Aorta (tissue), 5 donors: ENCODE measurements around the gene PERP. TPM values are rescaled to one million over a fixed set of nuclear protein-coding genes. Genes with fewer than 3 reads are reported as not detected.

Experiments
- ATAC-seq: fragments of 200-7000 bp; cut with Tn5 transposase; one replicate; pipeline ENCODE4 v1.9.1; 2022; ENCODE audit warnings: moderate library complexity; ENCODE audit not compliant: low FRiP score
- DNase-seq, 2 donors: peaks; one replicate each; pipeline ENCODE4 v3.0.0-alpha.2; 2020
- H3K27ac ChIP-seq, 2 donors: one replicate each; pipeline ENCODE4 v1.5.1; 2013; ENCODE audit warnings: low read length in 2 of 2, mild to moderate bottlenecking in 2 of 2, moderate library complexity in 2 of 2, control low read depth in 1 of 2, inconsistent platforms in 1 of 2, low read depth in 1 of 2
- H3K27me3 ChIP-seq, 2 donors: one replicate each; pipeline ENCODE4 v1.6.1; 2013; ENCODE audit warnings: control low read depth in 1 of 2, low read length in 1 of 2, mild to moderate bottlenecking in 1 of 2, moderate library complexity in 1 of 2; ENCODE audit not compliant: insufficient read depth in 2 of 2, control insufficient read depth in 1 of 2
- H3K36me3 ChIP-seq, 2 donors: one replicate each; pipeline ENCODE4 v1.6.1; 2013; ENCODE audit warnings: control low read depth in 1 of 2, low read length in 1 of 2, mild to moderate bottlenecking in 1 of 2; ENCODE audit not compliant: insufficient read depth in 2 of 2, control insufficient read depth in 1 of 2
- H3K4me1 ChIP-seq, 2 donors: one replicate each; pipeline ENCODE4 v1.6.1; 2013; ENCODE audit warnings: low read length in 2 of 2, control low read depth in 1 of 2, mild to moderate bottlenecking in 1 of 2, moderate library complexity in 1 of 2; ENCODE audit not compliant: insufficient read depth in 2 of 2, control insufficient read depth in 1 of 2
- H3K4me3 ChIP-seq, 2 donors: one replicate each; pipeline ENCODE4 v1.5.1; 2013; ENCODE audit warnings: low read length in 2 of 2, control low read depth in 1 of 2, mild to moderate bottlenecking in 1 of 2
- H3K9me3 ChIP-seq: one replicate; pipeline ENCODE4 v1.6.1; 2013; ENCODE audit warnings: mild to moderate bottlenecking, low read length; ENCODE audit not compliant: control insufficient read depth
- WGBS, 2 donors: extraction: QIAGEN DNeasy Blood & Tissue Kit; methylation state at CpG; one replicate each; pipeline ENCODE4 v1.1.7; 2013; 5-methylcytosine and 5-hydroxymethylcytosine counted together
- intact Hi-C, 2 donors: fragments of 100-400 bp; cut with DNase I; formaldehyde crosslinking; loops; one replicate each; pipeline versions ENCODE4 v1.14.2 to v1.15.0; 2022
- polyA plus RNA-seq, 2 donors: library from polyadenylated mRNA; stranded (reverse); fragments of 200-250 nt; gene quantifications; one replicate each; pipeline ENCODE4 v1.2.3, GENCODE V29; 2013
- total RNA-seq, 2 donors: library from RNA; stranded (reverse); fragmentation: NEBNext Ultra II Directional; extraction: Animal tissue kit (Norgen Biotek cat#: 25700); gene quantifications; one replicate each; pipeline ENCODE4 v1.2.1, GENCODE V29; 2021
- donor health status: healthy with polysubstance abuse.
- donor health status: Bipolar disorder and iron deficiency.
- donor health status: DM: no; HTN: no; CAD: no.
- donor health status: DM: no; HTN: no; CAD: no.
- donor health status: DM: yes; HTN: yes; CAD: no.

Gene PERP
- total and polyA plus RNA-seq, 4 donors, result 13.6 to 16.9 (median 15.4) TPM

GRCh38 chr6:138044458-138044857 lies 62.8 kb downstream of the PERP start:
- no peak for ATAC-seq
- 77 to 86% methylated on average over 4 of the region's 4 CpGs for WGBS, 2 donors
- H3K9me3 ChIP-seq, result no peaks in the 10 kb centered on the region
- intact Hi-C loops, result no loop called here
- H3K36me3 ChIP-seq, result no peaks in the 10 kb centered on the region
- no peaks in the 10 kb centered on the region for H3K27me3 ChIP-seq
- no peak overlapping the region for H3K27ac ChIP-seq
- H3K4me3 ChIP-seq, result no peak overlapping the region
- H3K4me1 ChIP-seq, result no peaks in the 10 kb centered on the region
- no peak for DNase-seq

Other genes with a start within 250 kb of the PERP start
- gene TNFAIP3, start 240.2 kb downstream of the PERP start, total RNA-seq, result 10 to 100 TPM; 22.0 to 40.2 TPM
- 1 to 10 TPM; 4.9 to 5.6 TPM for gene TNFAIP3, start 240.2 kb downstream of the PERP start, polyA plus RNA-seq
- 1 to 10 TPM; 1.6 to 2.5 TPM for gene ARFGEF3, start 54.5 kb upstream of the PERP start, total RNA-seq
- under 1 TPM; 0.10 to 0.13 TPM for gene ARFGEF3, start 54.5 kb upstream of the PERP start, polyA plus RNA-seq
- not detected for gene PBOV1, start 111.1 kb upstream of the PERP start, total RNA-seq
- gene PBOV1, start 111.1 kb upstream of the PERP start, polyA plus RNA-seq, result not detected